GM18526 (cell line): Measurements from ENCODE around the gene TUBB4B.
A peak's percentile ranks its signal among the peaks of the same experiment; 100 is the strongest.

Experiments used
- POLR2A ChIP-seq: IDR thresholded peaks from 3 replicates; pipeline ENCODE4 v1.6.1; 2011; ENCODE audit not compliant: insufficient read length; ENCODE audit errors: extremely low read depth

Gene TUBB4B

GRCh38 chr9:137218754-137219271, 22.3 kb upstream of the TUBB4B start:
- no peak for TF ChIP-seq POLR2A

DNA sequence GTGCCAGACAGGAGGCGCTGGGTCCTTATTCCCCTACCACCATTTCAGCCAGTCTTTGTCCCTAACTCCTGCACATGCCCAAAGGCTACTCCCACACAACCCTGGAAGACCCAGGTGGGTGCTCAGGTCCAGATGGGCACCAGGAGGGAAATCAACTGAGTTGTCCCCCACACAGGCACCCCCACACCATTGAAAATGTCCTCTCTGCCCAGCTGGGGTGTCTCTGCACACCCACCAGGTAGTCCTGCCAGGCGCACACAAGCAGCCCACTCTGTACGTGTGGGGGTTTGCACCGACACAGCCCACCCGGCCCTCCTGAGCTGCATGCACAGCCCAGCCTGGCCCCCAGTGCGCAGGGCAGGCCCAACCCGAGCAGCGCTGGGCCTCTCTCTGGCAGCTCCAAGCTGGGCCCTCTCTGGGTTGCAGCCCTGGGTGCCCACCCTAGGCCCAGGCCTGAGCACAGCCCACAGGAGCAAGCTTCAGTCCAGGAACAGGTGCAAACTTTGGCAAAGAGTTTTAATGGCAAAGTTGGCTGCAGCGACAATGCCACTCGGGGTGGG, 21.2 kb upstream of the TUBB4B start:
- no peak for TF ChIP-seq POLR2A

GRCh38 chr9:137220317-137221094, 20.6 kb upstream of the TUBB4B start:
- TF ChIP-seq POLR2A = no peak

GRCh38 chr9:137221095-137221505, 20.0 kb upstream of the TUBB4B start:
- TF ChIP-seq POLR2A = no peak

DNA sequence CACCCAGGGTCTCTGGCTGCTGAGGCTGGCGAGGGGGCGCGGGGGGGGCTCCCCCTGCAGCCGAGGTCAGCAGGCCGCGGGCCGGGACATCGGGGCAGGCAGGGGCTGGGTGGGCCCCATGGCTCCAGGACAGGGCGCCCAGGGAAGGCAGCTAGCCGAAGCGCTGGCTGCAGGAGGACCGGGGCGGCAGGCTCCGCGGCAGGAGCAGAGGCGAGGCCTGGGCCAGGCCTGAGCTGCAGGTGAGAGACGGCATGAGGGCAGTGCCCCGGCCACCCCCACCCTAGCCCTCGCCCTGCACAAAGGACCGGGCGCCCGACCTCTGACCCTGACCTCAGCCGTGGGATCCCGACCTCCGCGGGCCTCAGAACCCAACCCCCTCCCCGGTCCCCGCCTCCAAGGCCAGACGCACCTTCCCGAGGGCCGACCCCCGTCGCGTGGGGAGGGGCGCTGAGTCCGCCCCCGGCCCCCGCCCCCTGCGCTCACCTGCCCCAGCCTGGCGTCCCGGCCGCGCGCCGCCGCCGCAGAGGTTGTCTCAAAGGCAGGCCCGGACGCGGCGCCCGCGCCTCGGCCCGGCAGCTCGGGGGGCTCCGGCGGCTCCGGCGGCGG, 19.5 kb upstream of the TUBB4B start:
- no peak for TF ChIP-seq POLR2A

DNA sequence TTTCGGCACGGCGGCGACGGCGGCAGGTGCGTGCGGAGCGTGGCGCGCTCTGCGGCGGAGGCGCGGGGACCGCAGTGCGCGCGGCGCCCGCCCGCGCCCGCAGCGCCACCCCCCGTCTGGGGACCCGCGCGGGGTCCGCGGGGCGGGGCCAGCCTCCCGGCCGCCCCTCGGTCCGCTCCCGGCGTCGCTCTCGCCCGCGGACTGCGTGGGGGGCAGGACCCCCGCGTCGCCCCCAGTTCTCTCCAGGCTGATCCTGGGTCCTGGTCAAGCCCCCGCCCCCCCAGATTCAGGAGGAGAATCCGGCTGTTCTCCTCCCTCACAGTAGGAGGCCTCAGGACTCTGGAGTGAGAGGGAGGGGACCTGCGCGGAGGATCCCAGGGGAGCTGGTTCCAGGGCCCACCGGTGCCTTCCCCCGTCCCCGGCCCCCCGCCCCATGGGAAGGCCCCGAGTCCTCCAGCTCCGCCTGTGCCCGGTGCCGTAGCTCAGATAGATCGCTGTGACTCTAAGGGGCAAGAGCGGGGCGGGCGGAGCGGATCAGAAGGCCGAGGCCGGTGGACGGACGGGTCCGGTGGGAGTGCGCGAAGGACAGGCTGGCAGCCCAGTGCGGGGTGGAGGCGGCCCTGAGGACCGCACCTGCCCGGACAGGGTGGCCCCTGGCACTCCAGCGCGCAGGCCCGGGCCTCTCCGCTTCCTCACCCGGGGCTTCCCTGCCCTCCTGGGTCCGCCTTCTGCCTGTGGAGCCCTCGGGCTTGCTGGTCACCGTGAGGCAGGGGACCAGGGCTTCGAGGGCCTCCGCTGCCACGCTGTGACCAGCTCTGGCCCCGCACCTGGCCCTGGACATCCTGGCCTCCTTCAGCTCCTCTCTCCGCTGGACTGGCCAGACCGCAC, 18.7 kb upstream of the TUBB4B start, which contains the start of gene RNF208:
Gene RNF208, minus strand, starts transcription at position 51 of the 888 bp plus-strand sequence. CDS start 1,028 bp downstream, outside the sequence.
- no peak for TF ChIP-seq POLR2A

DNA sequence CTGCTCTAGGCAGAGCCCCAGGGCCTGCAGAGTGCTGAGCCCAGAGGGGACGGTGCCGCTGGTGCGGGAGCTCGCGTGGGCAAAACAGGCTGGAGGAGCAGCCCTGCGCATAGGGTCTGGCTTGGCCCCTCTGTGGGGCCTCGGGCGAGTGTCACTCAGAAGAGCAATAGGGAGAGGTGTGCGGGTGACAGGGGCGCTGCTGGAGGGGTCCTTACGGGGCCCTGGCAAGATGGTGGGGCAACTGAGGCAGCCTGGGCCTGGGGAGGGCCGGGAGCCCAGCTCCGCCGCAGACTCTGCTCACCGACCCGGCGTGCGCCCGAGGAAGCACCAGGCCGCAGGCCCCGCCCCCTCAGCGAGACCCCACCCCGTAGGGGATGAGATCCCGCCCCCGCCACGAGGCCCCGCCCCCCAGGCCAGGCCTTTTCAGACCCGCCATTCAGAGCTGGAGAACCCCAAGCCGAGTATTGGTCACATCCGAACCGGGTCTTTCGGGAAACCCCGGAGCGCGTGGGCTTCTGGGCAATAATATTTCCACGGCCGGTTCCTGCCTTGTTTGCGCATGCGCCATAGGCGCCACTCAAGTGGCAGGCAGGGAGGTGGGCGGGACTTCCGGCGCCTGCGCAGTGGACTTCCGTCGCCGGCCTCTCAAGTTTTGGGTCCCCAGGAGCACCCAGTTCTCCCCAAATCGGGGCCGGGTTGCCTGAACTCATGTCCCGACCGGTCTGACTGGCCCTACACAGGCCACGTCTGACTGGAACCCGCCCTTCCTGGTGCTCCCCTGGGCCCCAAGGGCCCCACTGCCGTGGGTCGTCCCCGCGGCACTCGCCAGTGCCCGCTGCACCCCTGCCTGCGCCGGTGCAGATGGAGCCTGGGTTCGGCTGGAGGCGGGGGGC, 17.8 kb upstream of the TUBB4B start:
- TF ChIP-seq POLR2A = peak; percentile 81

DNA sequence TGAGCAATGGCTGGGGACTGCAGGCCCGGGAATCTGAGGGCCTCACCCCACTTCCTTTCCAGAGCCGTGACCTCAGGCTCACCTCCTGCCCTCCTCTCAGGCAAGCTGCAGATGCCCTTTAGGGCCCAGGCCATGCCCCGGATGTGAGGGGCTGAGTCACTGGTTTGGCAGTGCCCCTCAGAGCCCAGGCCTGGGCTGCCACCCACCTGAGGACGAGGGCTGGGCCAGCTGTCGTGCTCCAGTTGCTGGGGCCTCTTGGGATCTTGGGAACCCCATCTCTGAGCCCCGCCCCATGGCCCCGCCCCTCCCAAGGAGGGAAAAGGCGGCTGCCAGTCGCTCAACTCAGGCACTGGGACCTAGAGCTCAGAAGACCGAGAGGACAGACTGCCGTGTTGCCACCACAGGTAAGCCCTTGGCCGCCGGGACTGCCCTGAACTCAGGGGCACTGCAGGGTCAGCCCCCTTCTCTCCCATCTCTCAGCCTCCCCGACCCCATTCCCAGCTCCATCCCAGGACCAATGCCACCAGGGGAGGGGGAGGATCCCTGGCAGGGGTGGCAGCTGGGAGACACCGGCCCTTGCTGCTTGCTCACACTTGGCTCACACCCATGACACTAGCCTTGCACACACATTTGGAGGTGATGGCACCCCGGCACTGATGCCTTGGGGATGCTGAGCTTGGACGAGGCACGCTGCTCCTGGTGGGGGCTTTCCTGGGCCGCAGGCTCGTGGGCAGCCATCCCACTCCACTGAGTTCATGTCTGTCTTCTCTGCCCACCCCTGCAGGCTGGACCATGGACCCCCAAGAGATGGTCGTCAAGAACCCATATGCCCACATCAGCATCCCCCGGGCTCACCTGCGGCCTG, 16.0 kb upstream of the TUBB4B start, which contains the start of gene CYSRT1:
Gene CYSRT1, plus strand, starts transcription at position 345 of the 865 bp plus-strand sequence. Its CDS starts 448 bp downstream, at position 793.
- TF ChIP-seq POLR2A = no peak

DNA sequence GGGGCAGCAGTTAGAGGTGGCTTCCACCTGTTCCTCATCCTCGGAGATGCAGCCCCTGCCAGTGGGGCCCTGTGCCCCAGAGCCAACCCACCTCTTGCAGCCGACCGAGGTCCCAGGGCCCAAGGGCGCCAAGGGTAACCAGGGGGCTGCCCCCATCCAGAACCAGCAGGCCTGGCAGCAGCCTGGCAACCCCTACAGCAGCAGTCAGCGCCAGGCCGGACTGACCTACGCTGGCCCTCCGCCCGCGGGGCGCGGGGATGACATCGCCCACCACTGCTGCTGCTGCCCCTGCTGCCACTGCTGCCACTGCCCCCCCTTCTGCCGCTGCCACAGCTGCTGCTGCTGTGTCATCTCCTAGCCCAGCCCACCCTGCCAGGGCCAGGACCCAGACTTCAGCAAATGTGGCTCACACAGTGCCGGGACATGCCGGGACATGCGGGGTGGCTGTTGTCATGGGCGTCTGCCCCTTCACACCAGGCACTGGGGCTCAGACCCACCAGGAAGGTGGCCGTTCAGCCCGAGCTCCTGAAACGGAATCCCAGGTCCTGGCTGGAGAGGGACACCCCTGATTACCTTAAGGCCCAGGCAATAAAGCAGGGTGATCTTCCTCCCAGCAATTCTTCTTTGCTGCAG, 15.3 kb upstream of the TUBB4B start:
- no peak for TF ChIP-seq POLR2A

DNA sequence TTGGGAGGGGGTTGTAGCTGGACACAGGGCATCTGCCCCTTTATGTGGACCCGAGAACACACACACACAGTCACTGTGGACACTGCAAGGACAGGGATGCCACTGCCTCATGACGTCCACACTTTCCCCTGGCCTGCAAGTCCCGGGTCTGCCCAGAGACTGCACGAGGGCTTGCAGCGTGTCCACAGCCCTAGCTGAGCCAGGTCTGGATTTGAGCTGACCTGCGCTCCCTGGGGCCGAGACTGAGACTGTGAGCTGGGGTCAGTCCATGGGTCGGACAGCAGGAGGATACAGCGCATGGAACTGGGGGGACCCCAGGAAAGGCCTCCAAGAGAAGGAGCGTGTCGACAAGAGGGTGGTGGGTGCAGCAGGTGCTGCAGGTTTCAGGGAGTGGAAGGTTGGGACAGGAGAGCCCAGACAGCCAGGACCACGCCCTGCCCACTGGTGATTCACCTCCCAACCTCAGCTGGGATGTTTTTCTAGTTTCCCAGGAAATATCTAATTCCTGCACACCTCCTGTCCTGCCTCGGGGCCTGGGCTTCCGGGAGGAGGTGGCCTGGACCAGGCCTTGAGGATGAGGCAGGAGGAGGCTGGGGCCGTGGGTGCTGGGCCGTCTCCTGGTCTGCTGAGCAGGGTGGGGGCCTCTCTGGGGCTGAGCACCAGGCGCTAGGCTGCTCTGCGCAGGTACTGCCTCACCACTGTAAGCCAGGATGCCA, 14.6 kb upstream of the TUBB4B start:
- no peak for TF ChIP-seq POLR2A

DNA sequence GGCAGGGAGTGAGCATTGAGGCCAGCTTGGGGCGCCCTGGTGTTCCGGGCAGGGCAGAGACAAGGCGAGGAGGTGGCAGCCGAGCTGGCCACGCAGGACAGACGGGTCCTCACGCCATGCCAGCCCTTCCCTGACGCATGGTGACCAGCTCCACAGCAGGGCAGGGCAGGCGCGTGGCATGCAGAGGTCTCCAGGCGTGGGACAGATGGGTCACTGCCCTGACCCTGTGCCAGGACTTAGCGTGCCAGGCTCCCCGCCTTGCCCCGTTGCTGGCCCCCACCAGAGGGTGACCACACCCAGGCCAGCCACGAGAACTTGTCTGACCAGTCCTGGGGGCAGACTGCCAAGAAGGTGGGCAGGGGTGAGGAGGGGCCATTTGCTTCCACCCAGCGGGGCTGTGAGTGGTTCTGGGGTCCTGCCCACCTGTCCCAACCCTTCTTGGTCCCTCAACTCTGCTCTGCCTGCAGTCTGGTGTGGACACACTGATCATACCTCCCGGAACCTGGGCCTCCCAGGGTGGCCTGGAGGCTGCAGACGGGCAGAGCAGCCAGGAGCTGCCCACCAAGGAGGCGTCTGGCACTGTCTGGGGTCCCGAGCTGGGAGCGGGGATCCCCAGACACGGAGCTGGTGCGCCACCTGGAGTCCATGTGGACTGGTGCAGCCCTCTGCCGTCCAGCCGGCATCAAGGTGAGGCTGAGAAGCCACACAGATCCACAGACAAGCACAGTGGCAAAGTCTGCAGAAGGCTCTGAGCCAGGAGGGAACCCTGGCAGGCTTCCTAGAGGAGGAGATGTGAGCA, 13.8 kb upstream of the TUBB4B start, which contains the start of gene RNF224:
Gene RNF224, plus strand, starts transcription at position 449 of the 799 bp plus-strand sequence. CDS start 834 bp downstream, outside the sequence.
- TF ChIP-seq POLR2A = no peak
